Fibroblast of skin of abdomen (primary cell): ENCODE data around the gene MS4A15.
"Not testable (repeated sequence)": the region's sequence is repeated elsewhere in the genome, so short reads cannot be mapped to it uniquely, and the experiment has no call there.

ENCODE experiments used
- DNase-seq: peaks from one replicate; pipeline ENCODE4 v3.0.0-alpha.2; 2013

MS4A15 gene

DNA sequence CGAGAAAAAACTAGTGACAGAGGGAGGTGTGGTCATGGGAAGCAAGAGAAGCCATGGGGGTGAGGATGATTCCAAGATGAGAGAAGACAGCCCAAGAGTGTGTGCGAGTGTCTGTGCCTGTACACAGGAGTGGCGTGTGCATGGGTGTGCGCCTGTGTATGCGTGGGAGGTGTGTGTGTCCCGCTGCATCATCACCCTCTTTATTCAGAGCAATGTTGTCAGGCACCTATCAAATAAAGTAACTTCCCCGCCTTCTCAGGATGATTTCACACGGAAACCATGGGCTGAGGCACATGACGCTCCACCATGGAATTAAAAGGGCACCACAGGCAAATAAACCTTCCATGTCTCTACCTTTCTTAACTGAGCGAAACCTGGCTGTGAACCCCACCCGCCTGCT, 53.0 kb downstream of the MS4A15 start:
- DNase-seq: no peak

- no peak for DNase-seq
Measured at GRCh38 chr11:60810151-60810550, 53.5 kb downstream of the MS4A15 start.

GRCh38 chr11:60810569-60810968, 53.9 kb downstream of the MS4A15 start:
- DNase-seq: no peak

- no peak for DNase-seq
Measured at GRCh38 chr11:60813324-60813723, 56.7 kb downstream of the MS4A15 start.

DNA sequence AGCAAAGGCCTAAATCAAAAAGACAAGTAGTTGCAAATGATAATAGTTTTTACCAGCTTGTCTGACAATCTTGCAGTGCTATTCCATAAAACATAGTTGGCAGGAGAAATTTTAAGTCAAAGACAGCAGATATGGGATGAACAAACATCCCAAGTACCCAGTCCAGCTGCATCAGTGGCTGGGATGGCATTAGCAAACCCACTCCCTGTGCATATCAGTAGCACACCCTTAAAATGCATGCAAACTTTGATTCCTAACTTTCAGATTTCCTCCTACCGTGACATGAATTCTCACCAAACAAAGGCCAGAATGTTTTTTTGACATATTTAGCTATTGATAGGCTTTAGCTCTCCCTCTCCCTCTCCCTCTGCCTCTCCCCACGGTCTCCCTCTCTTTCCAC, 57.4 kb downstream of the MS4A15 start:
- no peak for DNase-seq

GRCh38 chr11:60816590-60817157, 60.0 kb downstream of the MS4A15 start:
- no peak for DNase-seq

- no peak for DNase-seq
Measured at GRCh38 chr11:60818057-60818456, 61.4 kb downstream of the MS4A15 start.

- DNase-seq: no peak
Measured at GRCh38 chr11:60821827-60822599, 65.3 kb downstream of the MS4A15 start.

DNA sequence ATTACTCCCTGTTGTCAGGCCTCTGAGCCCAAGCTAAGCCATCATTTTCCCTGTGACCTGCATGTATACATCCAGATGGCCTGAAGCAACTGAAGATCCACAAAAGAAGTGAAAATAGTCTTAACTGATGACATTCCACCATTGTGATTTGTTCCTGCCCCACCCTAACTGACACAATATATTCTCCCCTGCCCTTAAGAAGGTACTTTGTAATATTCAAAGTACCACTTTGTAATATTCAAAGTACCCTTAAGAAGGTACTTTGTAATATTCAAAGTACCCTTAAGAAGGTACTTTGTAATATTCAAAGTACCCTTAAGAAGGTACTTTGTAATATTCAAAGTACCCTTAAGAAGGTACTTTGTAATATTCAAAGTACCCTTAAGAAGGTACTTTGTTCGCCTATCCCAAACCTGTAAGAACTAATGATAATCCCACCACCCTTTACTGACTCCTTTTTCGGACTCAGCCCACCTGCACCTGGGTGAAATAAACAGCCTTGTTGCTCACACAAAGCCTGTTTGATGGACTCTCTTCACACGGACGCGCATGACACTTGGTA, 67.2 kb downstream of the MS4A15 start:
- not testable (repeated sequence) for DNase-seq

DNA sequence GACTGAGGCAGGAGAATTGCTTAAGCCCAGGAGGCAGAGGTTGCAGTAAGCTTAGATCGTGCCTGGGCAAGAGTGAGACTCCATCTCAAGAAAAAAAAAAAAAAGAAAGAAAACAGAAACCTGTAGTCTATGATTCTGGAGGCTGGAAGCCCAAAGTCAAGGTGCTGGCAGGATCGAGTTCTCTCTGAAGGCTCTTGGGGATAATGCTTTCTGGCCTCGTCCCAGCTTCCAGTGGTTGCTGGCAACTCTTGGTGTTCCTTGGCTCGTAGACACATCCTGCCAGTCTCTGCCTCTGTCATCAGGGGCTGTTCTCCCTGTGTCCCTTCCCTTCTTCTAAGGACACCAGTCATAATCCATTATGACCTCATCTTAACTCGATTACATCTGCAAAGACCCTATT, 68.5 kb downstream of the MS4A15 start:
- no peak for DNase-seq

DNA sequence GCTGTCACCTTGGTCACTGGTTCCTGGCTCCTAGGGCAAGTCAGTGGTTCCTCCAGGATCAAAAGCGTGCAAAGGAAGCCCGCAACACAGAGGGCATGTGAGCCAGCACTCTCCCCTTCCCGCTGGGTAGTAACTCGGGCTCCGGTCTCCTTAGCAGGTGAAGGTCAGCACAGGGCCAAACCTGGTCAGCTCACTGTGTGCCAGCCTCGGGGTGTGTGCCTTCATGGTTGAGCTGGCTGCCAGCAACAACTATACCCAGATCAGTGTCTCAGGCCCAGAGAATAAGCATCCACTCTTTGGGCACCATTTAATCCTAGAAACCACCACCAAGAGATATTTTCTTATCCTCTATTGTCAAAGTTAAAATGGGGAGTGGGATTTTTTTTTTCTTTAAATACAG, 69.1 kb downstream of the MS4A15 start:
- no peak for DNase-seq
